Spleen (tissue), 11 donors: ENCODE measurements around the gene SHTN1. TPM values are rescaled to one million over a fixed set of nuclear protein-coding genes. Genes with fewer than 3 reads are reported as not detected.

ENCODE experiments used
- DNase-seq: peaks from one replicate; pipeline ENCODE4 v3.0.0-alpha.2; 2020
- H3K27ac ChIP-seq, 8 donors: fragments of 200-600 bp; sonication (generic) in 7 of 8; 1 replicate in 4 of 8; 2 replicates in 4 of 8; pipeline versions ENCODE4 v1.5.0 to v1.8.0; 2016 to 2021; ENCODE audit warnings: inconsistent platforms in 4 of 8, mild to moderate bottlenecking in 4 of 8, moderate library complexity in 1 of 8
- H3K27me3 ChIP-seq, 7 donors: fragments of 200-600 bp; sonication (generic) in 6 of 7; replicated peaks in 1 of 7; 1 replicate in 4 of 7; 2 replicates in 3 of 7; pipeline versions ENCODE4 v1.5.0 to v1.8.0; 2016 to 2021; ENCODE audit warnings: inconsistent platforms in 3 of 7, mild to moderate bottlenecking in 1 of 7
- H3K36me3 ChIP-seq, 6 donors: fragments of 200-600 bp; sonication (generic) in 5 of 6; 1 replicate in 4 of 6; 2 replicates in 2 of 6; pipeline versions ENCODE4 v1.5.0 to v1.8.0; 2016 to 2021; ENCODE audit warnings: inconsistent platforms in 2 of 6
- H3K4me1 ChIP-seq, 6 donors: fragments of 200-600 bp; sonication (generic) in 5 of 6; 1 replicate in 3 of 6; 2 replicates in 3 of 6; pipeline versions ENCODE4 v1.5.0 to v1.8.0; 2016 to 2021; ENCODE audit warnings: inconsistent platforms in 3 of 6
- H3K4me3 ChIP-seq, 8 donors: fragments of 200-600 bp; sonication (generic) in 7 of 8; 1 replicate in 4 of 8; 2 replicates in 4 of 8; pipeline versions ENCODE4 v1.5.0 to v1.8.0; 2016 to 2021; ENCODE audit warnings: inconsistent platforms in 4 of 8, mild to moderate bottlenecking in 4 of 8, moderate library complexity in 2 of 8
- H3K9me3 ChIP-seq, 8 donors: fragments of 200-600 bp; sonication (generic) in 7 of 8; 1 replicate in 4 of 8; 2 replicates in 4 of 8; pipeline versions ENCODE4 v1.5.0 to v1.8.0; 2016 to 2021; ENCODE audit warnings: inconsistent platforms in 4 of 8
- POLR2A ChIP-seq, 3 donors: fragments of 450-650 bp; IDR thresholded peaks; one replicate each; pipeline ENCODE4 v1.5.1; 2017; ENCODE audit warnings: antibody characterized with exemption in 3 of 3, mild to moderate bottlenecking in 1 of 3
- POLR2AphosphoS5 ChIP-seq, 3 donors: sonication (generic); formaldehyde crosslinking; IDR thresholded peaks; one replicate each; pipeline ENCODE4 v1.5.1; 2017; ENCODE audit warnings: antibody characterized with exemption in 3 of 3
- WGBS, 5 donors: extraction: QIAGEN DNeasy Blood & Tissue Kit in 3 of 5; methylation state at CpG; one replicate each; pipeline versions ENCODE4 v1.1.5 to v1.1.7; 2013 to 2018; 5-methylcytosine and 5-hydroxymethylcytosine counted together
- intact Hi-C: fragments of 100-400 bp; cut with DNase I; formaldehyde crosslinking; loops from one replicate; pipeline ENCODE4 v1.15.0; 2023; ENCODE audit warnings: low total_unique reads
- polyA plus RNA-seq, 3 donors: library from polyadenylated mRNA; stranded (reverse); fragments of 200-250 nt; gene quantifications; one replicate each; pipeline ENCODE4 v1.2.1, GENCODE V29; 2013
- total RNA-seq, 7 donors: library from RNA; depleted of rRNA in 3 of 7; stranded (reverse); fragments of >200 nt in 3 of 7; fragmentation: NEBNext Ultra II Directional in 4 of 7; extraction: Animal tissue kit (Norgen Biotek cat#: 25700) in 4 of 7; gene quantifications; one replicate each; pipeline versions ENCODE4 v1.1.0 to v1.2.1, GENCODE V29; 2016 to 2021
- TF ChIP-seq, protein P1 (sequence below), 11 experiments: fragments of 200-600 bp in 7 of 11; fragments of 450-650 bp in 4 of 11; sonication (generic) in 4 of 11; IDR thresholded peaks in 8 of 11; conservative IDR thresholded peaks in 3 of 11; 1 replicate in 7 of 11; 2 replicates in 4 of 11; pipeline versions ENCODE4 v1.4.0 to v1.8.0; 2016 to 2021; ENCODE audit warnings: antibody characterized with exemption in 11 of 11, inconsistent platforms in 4 of 11, mild to moderate bottlenecking in 1 of 11
- donor health status: healthy with polysubstance abuse.
- donor health status: DM: no; HTN: no; CAD: no; lungs with moderate emphysema.
- donor health status: DM: no; HTN: no; CAD: no.
- donor health status: Bipolar disorder and iron deficiency.
- donor health status: healthy.
- donor health status: DM: no; HTN: no; CAD: no.
- donor health status: DM: yes; HTN: yes; CAD: no.

SHTN1 gene
- total and polyA plus RNA-seq, 10 donors: 2.9 to 28.3 (median 14.7) TPM

DNA sequence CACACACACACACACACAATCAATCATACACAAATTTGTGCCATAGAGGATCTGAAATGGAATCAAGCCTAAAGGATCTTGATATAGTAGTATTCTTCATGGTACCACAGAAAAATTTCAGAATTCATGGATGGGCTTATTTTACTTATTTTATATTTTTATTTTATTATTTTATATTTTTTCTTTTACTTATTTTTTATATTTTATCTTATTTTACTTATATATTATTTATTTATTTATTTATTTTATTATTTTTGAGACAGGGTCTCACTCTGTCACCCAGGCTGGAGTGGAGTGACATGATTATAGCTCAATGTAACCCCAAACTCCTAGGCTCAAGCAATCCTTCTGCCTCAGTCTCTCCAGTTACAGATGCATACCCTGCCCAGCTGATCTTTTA lies 16.7 kb downstream of the SHTN1 start:
- Histone ChIP-seq H3K36me3 (no peaks in the 10 kb centered on the region), H3K27ac (no peak overlapping the region), H3K27me3 (no peaks in the 10 kb centered on the region), H3K4me3 (no peak overlapping the region), H3K9me3 (no peaks in the 10 kb centered on the region), H3K4me1 (no peaks in the 10 kb centered on the region)
- DNase-seq: no peak
- TF ChIP-seq POLR2AphosphoS5 (IDR thresholded peaks at IDR 0.05): no peak
- intact Hi-C loops: no loop called here

DNA sequence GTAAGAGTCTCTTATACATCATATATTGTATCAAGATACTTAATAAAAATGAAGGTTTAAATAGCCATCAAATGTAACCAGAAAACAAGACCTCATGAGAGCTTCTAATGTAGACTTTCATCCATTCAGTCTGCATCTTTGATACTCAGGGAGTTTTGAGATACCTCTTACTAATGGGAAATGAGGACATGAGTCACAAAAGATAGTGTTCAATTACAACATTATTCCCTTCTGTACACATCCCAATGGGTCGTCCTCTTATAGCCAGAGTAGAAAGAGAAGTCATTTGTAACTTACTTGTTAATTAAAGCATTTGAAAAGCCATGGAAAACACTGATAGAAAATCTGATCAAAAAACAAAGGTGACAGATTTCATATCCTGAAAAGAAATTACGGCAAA lies 19.4 kb downstream of the SHTN1 start:
- intact Hi-C loops: no loop called here
- Histone ChIP-seq H3K36me3 (no peaks in the 10 kb centered on the region), H3K27ac (no peak overlapping the region), H3K9me3 (no peaks in the 10 kb centered on the region), H3K4me1 (no peaks in the 10 kb centered on the region), H3K4me3 (no peak overlapping the region), H3K27me3 (no peaks in the 10 kb centered on the region)
- no peak for TF ChIP-seq POLR2A (IDR thresholded peaks at IDR 0.05)
- TF ChIP-seq, protein P1, sequence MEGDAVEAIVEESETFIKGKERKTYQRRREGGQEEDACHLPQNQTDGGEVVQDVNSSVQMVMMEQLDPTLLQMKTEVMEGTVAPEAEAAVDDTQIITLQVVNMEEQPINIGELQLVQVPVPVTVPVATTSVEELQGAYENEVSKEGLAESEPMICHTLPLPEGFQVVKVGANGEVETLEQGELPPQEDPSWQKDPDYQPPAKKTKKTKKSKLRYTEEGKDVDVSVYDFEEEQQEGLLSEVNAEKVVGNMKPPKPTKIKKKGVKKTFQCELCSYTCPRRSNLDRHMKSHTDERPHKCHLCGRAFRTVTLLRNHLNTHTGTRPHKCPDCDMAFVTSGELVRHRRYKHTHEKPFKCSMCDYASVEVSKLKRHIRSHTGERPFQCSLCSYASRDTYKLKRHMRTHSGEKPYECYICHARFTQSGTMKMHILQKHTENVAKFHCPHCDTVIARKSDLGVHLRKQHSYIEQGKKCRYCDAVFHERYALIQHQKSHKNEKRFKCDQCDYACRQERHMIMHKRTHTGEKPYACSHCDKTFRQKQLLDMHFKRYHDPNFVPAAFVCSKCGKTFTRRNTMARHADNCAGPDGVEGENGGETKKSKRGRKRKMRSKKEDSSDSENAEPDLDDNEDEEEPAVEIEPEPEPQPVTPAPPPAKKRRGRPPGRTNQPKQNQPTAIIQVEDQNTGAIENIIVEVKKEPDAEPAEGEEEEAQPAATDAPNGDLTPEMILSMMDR (IDR thresholded peaks at IDR 0.05 in 8 of 11, conservative IDR thresholded peaks at IDR 0.05 in 3 of 11): no peak
- TF ChIP-seq POLR2AphosphoS5 (IDR thresholded peaks at IDR 0.05): no peak
- 77 to 90% (median 83%) methylated on average over 2 of the region's 2 CpGs for WGBS, 5 donors
- no peak for DNase-seq

DNA sequence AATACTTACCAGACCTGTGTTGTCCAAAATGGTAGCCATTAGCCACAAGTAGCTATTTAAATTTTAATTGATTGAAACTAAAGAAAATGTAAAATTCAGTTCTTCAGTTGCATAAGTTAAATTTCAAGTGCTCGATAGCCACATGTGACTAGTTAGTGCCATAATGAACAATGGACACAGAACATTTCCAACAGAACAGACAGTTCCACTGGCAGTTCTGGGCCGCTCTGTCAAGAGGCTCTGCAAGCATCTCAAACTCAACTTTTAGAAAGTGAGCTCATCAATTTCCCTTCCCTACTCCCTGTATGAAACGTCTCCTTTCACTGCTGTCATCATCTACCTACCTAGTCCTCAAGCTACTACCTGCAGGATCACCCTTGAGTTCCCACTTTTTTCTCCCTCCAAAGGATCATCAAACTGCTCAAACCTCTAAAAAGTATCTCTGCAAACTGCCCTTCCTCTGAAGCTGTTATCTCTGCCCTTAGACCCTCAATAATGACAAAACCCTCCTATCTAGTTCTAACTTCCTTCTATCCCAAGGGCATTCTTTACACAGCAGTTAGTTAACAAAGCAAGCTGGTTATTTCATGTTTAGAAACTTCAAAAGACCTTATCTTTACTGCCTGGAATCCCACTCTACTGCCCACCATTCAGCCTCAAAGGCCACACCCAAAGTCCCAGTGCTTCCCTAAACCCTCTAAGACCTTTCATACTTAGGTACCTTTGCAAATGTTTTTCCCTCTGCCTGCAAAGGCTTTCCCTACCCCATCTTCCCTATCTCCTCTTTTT lies 20.6 kb downstream of the SHTN1 start:
- DNase-seq: no peak
- Histone ChIP-seq H3K4me1 (no peaks in the 10 kb centered on the region), H3K4me3 (no peak overlapping the region), H3K27ac (no peak overlapping the region), H3K36me3 (no peaks in the 10 kb centered on the region), H3K9me3 (no peaks in the 10 kb centered on the region), H3K27me3 (no peaks in the 10 kb centered on the region)
- no peak for TF ChIP-seq POLR2A (IDR thresholded peaks at IDR 0.05)
- TF ChIP-seq, protein P1 (IDR thresholded peaks at IDR 0.05 in 8 of 11, conservative IDR thresholded peaks at IDR 0.05 in 3 of 11): no peak
- TF ChIP-seq POLR2AphosphoS5 (IDR thresholded peaks at IDR 0.05): no peak
- intact Hi-C loops: no loop called here
- WGBS, 5 donors: 74 to 88% (median 80%) methylated on average over 3 of the region's 3 CpGs

DNA sequence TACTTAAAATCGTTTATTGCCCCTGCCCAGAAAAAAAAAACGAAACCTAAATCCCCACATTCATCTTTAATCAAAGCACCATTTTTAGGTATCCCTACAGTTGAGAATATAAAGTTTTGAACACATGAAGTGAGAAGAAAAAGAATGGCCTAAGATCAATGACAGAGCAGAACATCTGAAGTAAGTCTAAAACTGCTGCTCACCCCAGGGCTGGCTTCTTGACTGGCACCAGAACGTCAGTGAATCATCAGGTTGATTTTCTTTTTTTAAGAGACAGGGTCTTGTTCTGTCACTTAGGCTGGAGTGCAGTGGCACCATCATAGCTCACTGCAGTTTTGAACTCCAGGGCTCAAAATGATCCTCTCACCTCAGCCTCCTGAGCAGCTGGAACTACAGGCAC lies 24.9 kb downstream of the SHTN1 start:
- TF ChIP-seq, protein P1 (IDR thresholded peaks at IDR 0.05 in 8 of 11, conservative IDR thresholded peaks at IDR 0.05 in 3 of 11): no peak
- TF ChIP-seq POLR2AphosphoS5 (IDR thresholded peaks at IDR 0.05) (no peak), POLR2A (IDR thresholded peaks at IDR 0.05) (no peak)
- intact Hi-C loops: no loop called here
- Histone ChIP-seq H3K27me3 (no peaks in the 10 kb centered on the region), H3K4me3 (no peak overlapping the region), H3K27ac (no peak overlapping the region), H3K9me3 (no peaks in the 10 kb centered on the region), H3K4me1 (no peaks in the 10 kb centered on the region), H3K36me3 (no peaks in the 10 kb centered on the region)
- 78 to 82% (median 80%) methylated on average over 3 of the region's 3 CpGs for WGBS, 5 donors
- DNase-seq: no peak
